Hepatocyte (in vitro differentiated cells): ENCODE results near the gene PRM2.

ENCODE experiments used
- EZH2phosphoT487 ChIP-seq: fragments of 200-600 bp; sonication (generic); IDR thresholded peaks from one replicate; pipeline ENCODE4 v1.6.1; 2018; ENCODE audit warnings: antibody characterized with exemption, mild to moderate bottlenecking, low read depth, moderate library complexity; ENCODE audit not compliant: unreplicated experiment, severe bottlenecking
- TF ChIP-seq, protein P1 (sequence below): fragments of 200-600 bp; sonication (generic); IDR thresholded peaks from 2 replicates; pipeline ENCODE4 v1.5.1; 2016; ENCODE audit warnings: antibody characterized with exemption, mild to moderate bottlenecking; ENCODE audit not compliant: poor library complexity

DNA sequence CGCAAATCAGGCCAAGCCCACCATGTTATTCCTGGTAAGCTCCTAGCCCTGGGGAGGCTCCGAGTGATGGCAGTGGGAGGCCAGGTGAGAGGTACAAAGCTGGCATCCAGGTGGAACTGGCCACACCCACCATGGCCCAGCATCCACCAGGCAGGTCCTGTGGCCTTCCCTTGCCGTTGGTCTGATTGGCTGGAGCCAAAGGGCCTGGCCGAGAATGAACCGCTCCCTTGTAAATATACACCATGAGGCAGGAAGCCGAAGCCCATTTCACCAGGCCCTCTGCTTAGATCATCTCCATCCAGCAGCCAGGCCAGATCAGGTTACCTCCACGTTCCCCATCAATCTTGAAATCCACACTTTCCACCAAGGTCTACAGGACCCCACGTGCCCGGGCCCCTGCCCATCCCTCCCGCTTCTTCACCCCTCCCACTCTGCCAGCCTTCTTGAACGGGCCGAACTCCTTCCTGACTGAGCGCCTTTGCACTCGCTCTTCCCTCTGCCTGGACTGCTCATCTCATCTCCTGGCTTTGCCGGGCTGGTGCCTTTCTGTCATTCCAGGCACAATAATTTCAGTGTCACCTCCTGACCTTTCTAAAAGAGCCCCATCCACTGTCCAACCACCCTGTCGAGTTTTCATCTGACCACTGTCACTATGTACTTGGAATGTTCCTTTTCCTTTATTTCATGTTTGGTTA is 26.0 kb downstream of the PRM2 start:
- TF ChIP-seq, protein P1, sequence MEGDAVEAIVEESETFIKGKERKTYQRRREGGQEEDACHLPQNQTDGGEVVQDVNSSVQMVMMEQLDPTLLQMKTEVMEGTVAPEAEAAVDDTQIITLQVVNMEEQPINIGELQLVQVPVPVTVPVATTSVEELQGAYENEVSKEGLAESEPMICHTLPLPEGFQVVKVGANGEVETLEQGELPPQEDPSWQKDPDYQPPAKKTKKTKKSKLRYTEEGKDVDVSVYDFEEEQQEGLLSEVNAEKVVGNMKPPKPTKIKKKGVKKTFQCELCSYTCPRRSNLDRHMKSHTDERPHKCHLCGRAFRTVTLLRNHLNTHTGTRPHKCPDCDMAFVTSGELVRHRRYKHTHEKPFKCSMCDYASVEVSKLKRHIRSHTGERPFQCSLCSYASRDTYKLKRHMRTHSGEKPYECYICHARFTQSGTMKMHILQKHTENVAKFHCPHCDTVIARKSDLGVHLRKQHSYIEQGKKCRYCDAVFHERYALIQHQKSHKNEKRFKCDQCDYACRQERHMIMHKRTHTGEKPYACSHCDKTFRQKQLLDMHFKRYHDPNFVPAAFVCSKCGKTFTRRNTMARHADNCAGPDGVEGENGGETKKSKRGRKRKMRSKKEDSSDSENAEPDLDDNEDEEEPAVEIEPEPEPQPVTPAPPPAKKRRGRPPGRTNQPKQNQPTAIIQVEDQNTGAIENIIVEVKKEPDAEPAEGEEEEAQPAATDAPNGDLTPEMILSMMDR: no peak
- TF ChIP-seq EZH2phosphoT487: no peak
